Hepatocyte (in vitro differentiated cells): ENCODE data around the gene MISP3. TPM values are rescaled to one million over a fixed set of nuclear protein-coding genes. Genes with fewer than 3 reads are reported as not detected.

Source experiments
- DNase-seq: peaks from one replicate; pipeline ENCODE4 v3.0.0-alpha.2; 2016; ENCODE audit warnings: low spot score
- H2AFZ ChIP-seq: fragments of 200-600 bp; sonication (generic); 2 replicates; pipeline ENCODE4 v1.6.0; 2016; ENCODE audit warnings: antibody characterized with exemption, mild to moderate bottlenecking
- H3K27ac ChIP-seq: fragments of 200-600 bp; sonication (generic); 2 replicates; pipeline ENCODE4 v1.5.1; 2016; ENCODE audit warnings: mild to moderate bottlenecking
- H3K27me3 ChIP-seq: fragments of 200-600 bp; sonication (generic); 2 replicates; pipeline ENCODE4 v1.6.1; 2016
- H3K36me3 ChIP-seq: fragments of 200-600 bp; sonication (generic); replicated peaks from 2 replicates; pipeline ENCODE4 v1.5.1; 2016; ENCODE audit warnings: low read depth; ENCODE audit not compliant: insufficient read depth
- H3K4me1 ChIP-seq: fragments of 200-600 bp; sonication (generic); 2 replicates; pipeline ENCODE4 v1.5.1; 2016; ENCODE audit warnings: mild to moderate bottlenecking, moderate library complexity; ENCODE audit not compliant: insufficient read depth
- H3K4me2 ChIP-seq: fragments of 200-600 bp; sonication (generic); 2 replicates; pipeline ENCODE4 v1.6.0; 2016
- H3K4me3 ChIP-seq: fragments of 200-600 bp; sonication (generic); 2 replicates; pipeline ENCODE4 v1.5.1; 2016; ENCODE audit warnings: mild to moderate bottlenecking
- H3K79me2 ChIP-seq: fragments of 200-600 bp; sonication (generic); 2 replicates; pipeline ENCODE4 v1.6.0; 2017; ENCODE audit warnings: mild to moderate bottlenecking
- H3K9me2 ChIP-seq: fragments of 200-600 bp; sonication (generic); replicated peaks from 2 replicates; pipeline ENCODE4 v1.6.0; 2017; ENCODE audit warnings: mild to moderate bottlenecking; ENCODE audit not compliant: insufficient read depth
- H3K9me3 ChIP-seq: fragments of 200-600 bp; sonication (generic); 2 replicates; pipeline ENCODE4 v1.5.1; 2016; ENCODE audit warnings: low read depth, mild to moderate bottlenecking
- H4K20me1 ChIP-seq: fragments of 200-600 bp; sonication (generic); 2 replicates; pipeline ENCODE4 v1.6.0; 2016; ENCODE audit warnings: mild to moderate bottlenecking; ENCODE audit not compliant: insufficient read depth, poor library complexity, severe bottlenecking
- CTCF ChIP-seq: fragments of 200-600 bp; sonication (generic); IDR thresholded peaks from 2 replicates; pipeline ENCODE4 v1.5.1; 2016; ENCODE audit warnings: antibody characterized with exemption, mild to moderate bottlenecking; ENCODE audit not compliant: poor library complexity
- EZH2 ChIP-seq: fragments of 200-600 bp; sonication (generic); IDR thresholded peaks from 2 replicates; pipeline ENCODE4 v1.6.1; 2016; ENCODE audit warnings: antibody characterized with exemption, mild to moderate bottlenecking, borderline replicate concordance
- EZH2phosphoT487 ChIP-seq: fragments of 200-600 bp; sonication (generic); IDR thresholded peaks from one replicate; pipeline ENCODE4 v1.6.1; 2018; ENCODE audit warnings: antibody characterized with exemption, mild to moderate bottlenecking, low read depth, moderate library complexity; ENCODE audit not compliant: unreplicated experiment, severe bottlenecking
- WGBS: methylation state at CpG from one replicate; pipeline ENCODE4 v1.1.6; 2016; ENCODE audit warnings: low lambda C conversion rate; ENCODE audit errors: missing lambda C conversion rate; 5-methylcytosine and 5-hydroxymethylcytosine counted together
- polyA plus RNA-seq: library from polyadenylated mRNA; unstranded; fragments of >200 nt; fragmentation: Nextera tagmentation; extraction: Ambion mirVana; gene quantifications from 2 replicates; pipeline ENCODE4 v1.2.1, GENCODE V29; 2016
- total RNA-seq: library from RNA; depleted of rRNA; stranded (reverse); fragments of >200 nt; gene quantifications from 2 replicates; pipeline ENCODE4 v1.2.3, GENCODE V29; 2014

The MISP3 gene
- total and polyA plus RNA-seq, 2 experiments from 2014 or later: 4.9 to 13.1 TPM

GRCh38 chr19:14055396-14055795 lies 17.2 kb upstream of the MISP3 start:
- Histone ChIP-seq H4K20me1 (no peaks in the 10 kb centered on the region), H3K4me1 (peaks cover 5% of the 10 kb centered on the region), H3K4me3 (no peak overlapping the region), H3K79me2 (no peaks in the 10 kb centered on the region), H2AFZ (no peak overlapping the region), H3K36me3 (no peaks in the 10 kb centered on the region), H3K4me2 (no peak overlapping the region), H3K27me3 (peaks cover 16% of the 10 kb centered on the region), H3K9me2 (no peaks in the 10 kb centered on the region), H3K9me3 (no peaks in the 10 kb centered on the region), H3K27ac (no peak overlapping the region)
- no peak for DNase-seq
- WGBS: 89% methylated on average over 3 of the region's 3 CpGs
- no peak for TF ChIP-seq EZH2
- TF ChIP-seq EZH2phosphoT487: no peak
- TF ChIP-seq CTCF: no peak

- H3K9me2 ChIP-seq: no peaks in the 10 kb centered on the region
- no peak for DNase-seq
- H3K4me2 ChIP-seq: no peak overlapping the region
- H3K79me2 ChIP-seq: no peaks in the 10 kb centered on the region
- H3K4me3 ChIP-seq: no peak overlapping the region
- H3K36me3 ChIP-seq: no peaks in the 10 kb centered on the region
- peaks cover 5% of the 10 kb centered on the region for H3K4me1 ChIP-seq
- H4K20me1 ChIP-seq: no peaks in the 10 kb centered on the region
- no peak overlapping the region for H2AFZ ChIP-seq
- no peaks in the 10 kb centered on the region for H3K9me3 ChIP-seq
- TF ChIP-seq EZH2phosphoT487: no peak
- H3K27me3 ChIP-seq: peaks cover 16% of the 10 kb centered on the region
- H3K27ac ChIP-seq: no peak overlapping the region
- 95% methylated on average over 10 of the region's 10 CpGs for WGBS
These were observed 16.4 kb upstream of the MISP3 start for GRCh38 chr19:14056069-14056666.

GRCh38 chr19:14056741-14057356 lies 15.7 kb upstream of the MISP3 start:
- Histone ChIP-seq H3K9me2 (no peaks in the 10 kb centered on the region), H3K4me3 (peak overlapping the region; percentile 29), H3K9me3 (no peaks in the 10 kb centered on the region), H4K20me1 (no peaks in the 10 kb centered on the region), H3K27ac (no peak overlapping the region), H2AFZ (no peak overlapping the region), H3K27me3 (peaks cover 16% of the 10 kb centered on the region), H3K79me2 (no peaks in the 10 kb centered on the region), H3K36me3 (no peaks in the 10 kb centered on the region), H3K4me2 (peak overlapping the region; percentile 81), H3K4me1 (peaks cover 5% of the 10 kb centered on the region)
- WGBS: 24% methylated on average over 17 of the region's 19 CpGs
- no peak for DNase-seq
- TF ChIP-seq EZH2 (no peak), EZH2phosphoT487 (no peak), CTCF (no peak)
